Transverse colon (tissue), 4 donors: ENCODE data around the gene SRM.

Experiments
- EP300 ChIP-seq: sonication (generic); formaldehyde crosslinking; IDR thresholded peaks from one replicate; pipeline ENCODE4 v1.6.1; 2017; ENCODE audit warnings: antibody characterized with exemption, low read depth
- POLR2A ChIP-seq: fragments of 450-650 bp; IDR thresholded peaks from one replicate; pipeline ENCODE4 v1.6.1; 2016; ENCODE audit warnings: antibody characterized with exemption, mild to moderate bottlenecking, moderate library complexity
- POLR2AphosphoS5 ChIP-seq, 3 donors: sonication (generic); formaldehyde crosslinking; IDR thresholded peaks; one replicate each; pipeline ENCODE4 v1.6.1; 2016; ENCODE audit warnings: antibody characterized with exemption in 3 of 3
- TF ChIP-seq, protein P1 (sequence below), 5 experiments: fragments of 200-600 bp in 3 of 5; fragments of 450-650 bp in 2 of 5; sonication (generic) in 3 of 5; IDR thresholded peaks; 1 replicate in 2 of 5; 2 replicates in 3 of 5; pipeline ENCODE4 v1.5.1; 2016 to 2017; ENCODE audit warnings: antibody characterized with exemption in 5 of 5, inconsistent platforms in 3 of 5, mild to moderate bottlenecking in 2 of 5, moderate library complexity in 1 of 5

DNA sequence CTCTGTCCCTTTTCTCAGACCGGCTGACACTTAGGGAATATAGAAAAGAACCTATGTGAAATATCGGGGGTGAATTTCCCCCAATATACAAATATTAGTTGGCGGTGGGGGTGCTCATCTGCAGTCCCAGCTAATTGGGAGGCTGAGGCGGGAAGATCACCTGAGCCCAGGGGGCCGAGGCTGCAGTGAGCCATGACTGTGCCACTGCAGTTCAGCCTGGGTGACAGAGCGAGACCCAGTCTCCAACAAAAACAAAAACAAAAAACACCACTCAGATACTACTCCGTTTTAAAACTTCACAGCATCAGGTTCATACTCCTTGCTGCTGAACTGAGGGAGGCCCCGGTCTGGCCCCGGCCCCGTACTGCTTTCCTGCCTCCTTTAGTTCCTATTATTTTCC is 45.8 kb upstream of the SRM start:
- TF ChIP-seq, protein P1, sequence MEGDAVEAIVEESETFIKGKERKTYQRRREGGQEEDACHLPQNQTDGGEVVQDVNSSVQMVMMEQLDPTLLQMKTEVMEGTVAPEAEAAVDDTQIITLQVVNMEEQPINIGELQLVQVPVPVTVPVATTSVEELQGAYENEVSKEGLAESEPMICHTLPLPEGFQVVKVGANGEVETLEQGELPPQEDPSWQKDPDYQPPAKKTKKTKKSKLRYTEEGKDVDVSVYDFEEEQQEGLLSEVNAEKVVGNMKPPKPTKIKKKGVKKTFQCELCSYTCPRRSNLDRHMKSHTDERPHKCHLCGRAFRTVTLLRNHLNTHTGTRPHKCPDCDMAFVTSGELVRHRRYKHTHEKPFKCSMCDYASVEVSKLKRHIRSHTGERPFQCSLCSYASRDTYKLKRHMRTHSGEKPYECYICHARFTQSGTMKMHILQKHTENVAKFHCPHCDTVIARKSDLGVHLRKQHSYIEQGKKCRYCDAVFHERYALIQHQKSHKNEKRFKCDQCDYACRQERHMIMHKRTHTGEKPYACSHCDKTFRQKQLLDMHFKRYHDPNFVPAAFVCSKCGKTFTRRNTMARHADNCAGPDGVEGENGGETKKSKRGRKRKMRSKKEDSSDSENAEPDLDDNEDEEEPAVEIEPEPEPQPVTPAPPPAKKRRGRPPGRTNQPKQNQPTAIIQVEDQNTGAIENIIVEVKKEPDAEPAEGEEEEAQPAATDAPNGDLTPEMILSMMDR (IDR thresholded peaks at IDR 0.05) = no peak
- TF ChIP-seq POLR2A = no peak
- no peak for TF ChIP-seq EP300
- TF ChIP-seq POLR2AphosphoS5 (IDR thresholded peaks at IDR 0.05) = no peak
